Measurements from ENCODE around the gene CAMTA1.

CAMTA1 gene

DNA sequence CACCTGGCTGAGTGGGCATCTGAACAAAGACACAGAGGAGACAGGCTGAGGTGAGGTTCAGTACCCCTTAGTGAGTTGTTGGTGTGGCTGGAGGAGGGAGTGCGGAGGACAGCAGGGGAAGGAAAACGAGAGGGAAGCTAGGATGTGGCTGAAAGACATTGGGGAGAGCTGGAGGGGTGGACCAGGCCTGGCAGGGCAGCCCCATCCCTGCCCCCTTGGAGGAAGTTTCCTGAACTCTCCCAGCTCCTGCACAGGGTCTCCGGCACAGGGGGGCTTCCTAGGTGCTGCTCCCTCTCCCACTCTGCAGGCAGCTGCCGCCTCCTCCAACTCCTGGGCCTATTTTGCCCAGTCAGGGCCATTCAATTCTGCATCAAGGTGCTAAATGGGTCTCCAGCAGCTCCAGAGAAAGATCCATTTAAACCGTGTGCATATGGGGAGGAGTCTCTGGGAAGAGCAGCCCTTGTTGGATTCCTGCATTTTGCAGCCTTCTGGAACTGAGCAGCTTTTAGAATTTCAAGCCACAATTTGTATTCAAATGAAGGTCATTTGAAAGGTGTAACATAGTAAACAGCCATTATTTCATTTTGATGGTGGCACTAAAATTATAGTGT is 193.9 kb downstream of the CAMTA1 start:
- H3K4me1 ChIP-seq (ENCODE audit: insufficient read depth, low read length), result no peaks in the 10 kb centered on the region
- peaks cover 4% of the 10 kb centered on the region for H3K27me3 ChIP-seq (ENCODE audit: insufficient read depth, low read length, poor library complexity)
- H2AFZ ChIP-seq (ENCODE audit: low read depth, low read length), result no peak overlapping the region
- no peak for ATAC-seq (ENCODE audit: insufficient read depth, low read depth)
- peaks cover 4% of the 10 kb centered on the region for H3K9me3 ChIP-seq (ENCODE audit: insufficient read depth, low read length, severe bottlenecking)
- no peaks in the 10 kb centered on the region for H4K20me1 ChIP-seq (ENCODE audit: insufficient read depth, low read length)
- no peaks in the 10 kb centered on the region for H3K79me2 ChIP-seq (ENCODE audit: insufficient read depth, low read length)
- DNase-seq, result no peak
- no peaks in the 10 kb centered on the region for H3K36me3 ChIP-seq (ENCODE audit: insufficient read depth, low read length)
- H3K4me2 ChIP-seq (ENCODE audit: insufficient read depth, low read length), result no peak overlapping the region
- no peak overlapping the region for H3K4me3 ChIP-seq (ENCODE audit: low read depth in 1 of 2, low read length in 2 of 2)
- no peak overlapping the region for H3K9ac ChIP-seq (ENCODE audit: low read depth, low read length)
- H3K27ac ChIP-seq (ENCODE audit: low read length), result no peak overlapping the region
- no peak for TF ChIP-seq EZH2 (IDR thresholded peaks at IDR 0.05; ENCODE audit: borderline replicate concordance, low read depth, low read length, severe bottlenecking)
- no peak for TF ChIP-seq CTCF (IDR thresholded peaks at IDR 0.05; ENCODE audit: borderline replicate concordance, extremely low read depth, low read length, poor library complexity, severe bottlenecking)

DNA sequence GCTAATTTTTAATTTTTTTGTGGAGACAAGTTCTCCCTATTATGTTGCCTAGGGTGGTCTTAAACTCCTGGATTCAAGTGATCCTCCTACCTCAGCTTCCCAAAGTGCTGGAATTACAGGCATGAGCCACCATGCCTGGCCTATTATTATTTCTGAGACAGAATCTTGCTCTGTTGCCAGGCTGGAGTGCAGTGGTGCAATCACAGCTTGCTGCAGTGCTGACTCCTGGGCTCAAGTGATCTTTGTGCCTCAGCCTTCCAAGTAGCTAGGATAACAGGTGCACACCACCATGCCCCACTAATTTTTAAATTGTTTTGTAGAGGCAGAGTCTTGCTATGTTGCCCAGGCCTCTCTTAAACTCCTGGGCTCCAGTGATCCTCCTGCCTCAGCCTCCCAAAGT is 196.3 kb downstream of the CAMTA1 start:
- no peak overlapping the region for H3K9ac ChIP-seq (ENCODE audit: low read depth, low read length)
- H2AFZ ChIP-seq (ENCODE audit: low read depth, low read length), result no peak overlapping the region
- no peaks in the 10 kb centered on the region for H4K20me1 ChIP-seq (ENCODE audit: insufficient read depth, low read length)
- no peak overlapping the region for H3K27ac ChIP-seq (ENCODE audit: low read length)
- no peaks in the 10 kb centered on the region for H3K79me2 ChIP-seq (ENCODE audit: insufficient read depth, low read length)
- no peaks in the 10 kb centered on the region for H3K9me3 ChIP-seq (ENCODE audit: insufficient read depth, low read length, severe bottlenecking)
- H3K36me3 ChIP-seq (ENCODE audit: insufficient read depth, low read length), result no peaks in the 10 kb centered on the region
- ATAC-seq (ENCODE audit: insufficient read depth, low read depth) (no peak), DNase-seq (no peak)
- H3K4me3 ChIP-seq (ENCODE audit: low read depth in 1 of 2, low read length in 2 of 2), result no peak overlapping the region
- peaks cover 4% of the 10 kb centered on the region for H3K27me3 ChIP-seq (ENCODE audit: insufficient read depth, low read length, poor library complexity)
- TF ChIP-seq EZH2 (IDR thresholded peaks at IDR 0.05; ENCODE audit: borderline replicate concordance, low read depth, low read length, severe bottlenecking) (no peak), CTCF (IDR thresholded peaks at IDR 0.05; ENCODE audit: borderline replicate concordance, extremely low read depth, low read length, poor library complexity, severe bottlenecking) (no peak)
- no peaks in the 10 kb centered on the region for H3K4me1 ChIP-seq (ENCODE audit: insufficient read depth, low read length)
- no peak overlapping the region for H3K4me2 ChIP-seq (ENCODE audit: insufficient read depth, low read length)

DNA sequence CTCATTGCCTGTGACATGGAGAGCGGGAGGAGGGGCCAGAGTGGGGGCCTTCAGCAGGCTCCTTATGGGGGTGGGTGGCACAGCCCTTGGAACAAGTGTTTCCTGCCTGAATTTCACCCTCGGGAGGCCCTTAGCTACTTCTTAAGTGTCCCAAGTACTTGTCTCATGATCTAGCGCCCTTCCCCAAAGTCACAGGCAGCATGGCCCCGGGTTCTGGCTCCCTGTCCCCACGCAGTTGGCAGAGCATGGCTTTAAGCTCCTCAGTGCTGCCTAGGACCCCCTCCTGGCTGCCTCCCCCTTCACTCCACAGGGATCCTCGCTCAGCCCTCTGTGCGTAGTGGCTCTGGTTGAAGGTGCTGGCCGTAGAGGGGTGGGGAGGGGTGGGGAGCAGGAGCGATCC is 197.2 kb downstream of the CAMTA1 start:
- Histone ChIP-seq H2AFZ (ENCODE audit: low read depth, low read length) (no peak overlapping the region), H3K4me2 (ENCODE audit: insufficient read depth, low read length) (no peak overlapping the region), H3K79me2 (ENCODE audit: insufficient read depth, low read length) (no peaks in the 10 kb centered on the region), H3K27me3 (ENCODE audit: insufficient read depth, low read length, poor library complexity) (peaks cover 4% of the 10 kb centered on the region), H3K4me1 (ENCODE audit: insufficient read depth, low read length) (no peaks in the 10 kb centered on the region), H3K27ac (ENCODE audit: low read length) (no peak overlapping the region), H3K36me3 (ENCODE audit: insufficient read depth, low read length) (no peaks in the 10 kb centered on the region), H4K20me1 (ENCODE audit: insufficient read depth, low read length) (no peaks in the 10 kb centered on the region), H3K9me3 (ENCODE audit: insufficient read depth, low read length, severe bottlenecking) (no peaks in the 10 kb centered on the region), H3K4me3 (ENCODE audit: low read depth in 1 of 2, low read length in 2 of 2) (no peak overlapping the region), H3K9ac (ENCODE audit: low read depth, low read length) (no peak overlapping the region)
- TF ChIP-seq EZH2 (IDR thresholded peaks at IDR 0.05; ENCODE audit: borderline replicate concordance, low read depth, low read length, severe bottlenecking) (no peak), CTCF (IDR thresholded peaks at IDR 0.05; ENCODE audit: borderline replicate concordance, extremely low read depth, low read length, poor library complexity, severe bottlenecking) (no peak)
- ATAC-seq (ENCODE audit: insufficient read depth, low read depth) (no peak), DNase-seq (no peak)

Measured in DND-41 (cell line).